IMR-90 (cell line): Measurements from ENCODE around the gene SUV39H2. TPM values are rescaled to one million over a fixed set of nuclear protein-coding genes. Genes with fewer than 3 reads are reported as not detected.

Source experiments
- ATAC-seq: fragments of 200-7000 bp; cut with Tn5 transposase; 2 replicates; pipeline ENCODE4 v1.9.1; 2020; ENCODE audit warnings: low read depth, mild to moderate bottlenecking, moderate library complexity
- BruUV-seq: library from RNA; stranded (reverse); fragments of 400-500 nt; replicated peaks from 2 replicates; lab custom pipeline; 2021; lab: Mats Ljungman, UMichigan
- CTCF ChIA-PET: fragments of 300-600 bp; formaldehyde crosslinking; extraction: SDS; loops from one replicate; lab custom pipeline; 2021; ENCODE audit warnings: antibody characterized with exemption; lab: Yijun Ruan, JAX
- POLR2A ChIA-PET: fragments of 300-600 bp; sonication (Branson Sonifier 250); formaldehyde crosslinking; loops from one replicate; lab custom pipeline; 2022; ENCODE audit warnings: antibody characterized with exemption; ENCODE audit not compliant: unreplicated experiment; lab: Charles Lee
- DNase-seq: peaks from one replicate; pipeline ENCODE4 v3.0.0; 2013
- H2AFZ ChIP-seq: replicated peaks from 2 replicates; pipeline ENCODE3; 2013; ENCODE audit warnings: low read length, mild to moderate bottlenecking; ENCODE audit not compliant: poor library complexity
- H2AK5ac ChIP-seq: 2 replicates; pipeline ENCODE4 v1.6.1; 2013; ENCODE audit warnings: low read depth, low read length, inconsistent platforms
- H2AK9ac ChIP-seq: replicated peaks from 2 replicates; pipeline ENCODE3; 2013; ENCODE audit warnings: mild to moderate bottlenecking, low read depth, low read length, moderate library complexity; ENCODE audit not compliant: poor library complexity
- H2BK120ac ChIP-seq: 2 replicates; pipeline ENCODE4 v1.6.1; 2013; ENCODE audit warnings: low read depth, low read length, inconsistent platforms
- H2BK15ac ChIP-seq: 3 replicates; pipeline ENCODE4 v1.6.1; 2013; ENCODE audit warnings: low read depth, low read length, inconsistent platforms
- H2BK20ac ChIP-seq: 2 replicates; pipeline ENCODE4 v1.6.1; 2013; ENCODE audit warnings: low read depth, mild to moderate bottlenecking, inconsistent platforms, low read length, moderate library complexity
- H2BK5ac ChIP-seq: 2 replicates; pipeline ENCODE4 v1.6.1; 2013; ENCODE audit warnings: mild to moderate bottlenecking, low read depth, low read length, inconsistent platforms; ENCODE audit not compliant: poor library complexity, severe bottlenecking
- H3K14ac ChIP-seq: replicated peaks from 2 replicates; pipeline ENCODE4 v1.6.1; 2013; ENCODE audit warnings: low read depth, low read length, inconsistent platforms
- H3K18ac ChIP-seq: 2 replicates; pipeline ENCODE4 v1.6.1; 2013; ENCODE audit warnings: low read depth, low read length, control low read depth
- H3K23ac ChIP-seq: 2 replicates; pipeline ENCODE4 v1.6.1; 2013; ENCODE audit warnings: low read depth, low read length, inconsistent platforms
- H3K27ac ChIP-seq: 2 replicates; pipeline ENCODE4 v1.5.1; 2013; ENCODE audit warnings: mild to moderate bottlenecking, control low read depth, low read length; ENCODE audit not compliant: insufficient read depth
- H3K27me3 ChIP-seq: 2 replicates; pipeline ENCODE4 v1.6.1; 2013; ENCODE audit warnings: low read length; ENCODE audit not compliant: control insufficient read depth, insufficient read depth
- H3K36me3 ChIP-seq: 2 replicates; pipeline ENCODE4 v1.6.1; 2013; ENCODE audit warnings: low read length, mixed read lengths; ENCODE audit not compliant: control insufficient read depth, insufficient read depth
- H3K4ac ChIP-seq: 2 replicates; pipeline ENCODE4 v1.6.1; 2013; ENCODE audit warnings: low read depth, low read length, inconsistent platforms
- H3K4me1 ChIP-seq: 2 replicates; pipeline ENCODE4 v1.6.1; 2013; ENCODE audit warnings: low read length, mixed read lengths; ENCODE audit not compliant: control insufficient read depth, insufficient read depth
- H3K4me2 ChIP-seq: 2 replicates; pipeline ENCODE4 v1.6.1; 2013; ENCODE audit warnings: low read depth, mild to moderate bottlenecking, control low read depth, low read length, moderate library complexity
- H3K4me3 ChIP-seq: 2 replicates; pipeline ENCODE4 v1.5.1; 2013; ENCODE audit warnings: low read depth, mild to moderate bottlenecking, control low read depth, low read length, moderate library complexity; ENCODE audit not compliant: insufficient read depth
- H3K56ac ChIP-seq: 2 replicates; pipeline ENCODE4 v1.6.1; 2013; ENCODE audit warnings: low read length, inconsistent platforms; ENCODE audit not compliant: insufficient read depth; ENCODE audit errors: extremely low read depth
- H3K79me1 ChIP-seq, 2 experiments: 2 replicates each; pipeline ENCODE4 v1.6.1; 2013; ENCODE audit warnings: low read length in 2 of 2, inconsistent platforms in 1 of 2, low read depth in 1 of 2
- H3K9ac ChIP-seq: 2 replicates; pipeline ENCODE4 v1.6.1; 2013; ENCODE audit warnings: low read depth, low read length, control low read depth
- H3K9me1 ChIP-seq: 2 replicates; pipeline ENCODE4 v1.6.1; 2013; ENCODE audit warnings: low read length, inconsistent platforms; ENCODE audit not compliant: insufficient read depth
- H3K9me3 ChIP-seq: 2 replicates; pipeline ENCODE4 v1.6.1; 2013; ENCODE audit warnings: low read length; ENCODE audit not compliant: control insufficient read depth, insufficient read depth
- H4K20me1 ChIP-seq: 2 replicates; pipeline ENCODE4 v1.6.1; 2013; ENCODE audit warnings: low read length, inconsistent platforms; ENCODE audit not compliant: insufficient read depth
- H4K5ac ChIP-seq: 2 replicates; pipeline ENCODE4 v1.6.1; 2013; ENCODE audit warnings: mild to moderate bottlenecking, low read depth, low read length, control low read depth
- H4K8ac ChIP-seq, 2 experiments: 2 replicates each; pipeline ENCODE4 v1.6.1; 2013; ENCODE audit warnings: low read depth in 2 of 2, low read length in 2 of 2, control low read depth in 1 of 2, inconsistent platforms in 1 of 2
- H4K91ac ChIP-seq: 2 replicates; pipeline ENCODE4 v1.6.1; 2013; ENCODE audit warnings: low read depth, low read length, inconsistent platforms; ENCODE audit not compliant: insufficient read depth
- BHLHE40 ChIP-seq: fragments of 150-350 bp; IDR thresholded peaks from 2 replicates; pipeline ENCODE4 v1.6.1; 2016; ENCODE audit warnings: mild to moderate bottlenecking, low read depth, low read length
- CEBPB ChIP-seq: IDR thresholded peaks from 2 replicates; pipeline ENCODE4 v1.6.1; 2012; ENCODE audit warnings: low read depth, low read length, improper control_type of control experiment
- CHD1 ChIP-seq: IDR thresholded peaks from 2 replicates; pipeline ENCODE4 v1.6.1; 2012; ENCODE audit warnings: low read depth, low read length, improper control_type of control experiment
- CTCF ChIP-seq: conservative IDR thresholded peaks from 2 replicates; pipeline ENCODE4 v1.5.1; 2012; ENCODE audit warnings: mild to moderate bottlenecking, low read depth, low read length, improper control_type of control experiment
- ELK1 ChIP-seq: fragments of 150-350 bp; IDR thresholded peaks from 2 replicates; pipeline ENCODE4 v1.6.1; 2016; ENCODE audit warnings: low read depth, mild to moderate bottlenecking, low read length, moderate library complexity, borderline replicate concordance
- FOS ChIP-seq: fragments of 150-350 bp; IDR thresholded peaks from 2 replicates; pipeline ENCODE4 v1.6.1; 2016; ENCODE audit warnings: low read depth, low read length
- MAFK ChIP-seq: IDR thresholded peaks from 2 replicates; pipeline ENCODE4 v1.6.1; 2012; ENCODE audit warnings: low read depth, low read length, improper control_type of control experiment
- MAZ ChIP-seq: IDR thresholded peaks from 2 replicates; pipeline ENCODE4 v1.6.1; 2012; ENCODE audit warnings: low read depth, mild to moderate bottlenecking, low read length, improper control_type of control experiment, moderate library complexity, borderline replicate concordance
- MXI1 ChIP-seq: IDR thresholded peaks from 2 replicates; pipeline ENCODE4 v1.6.1; 2012; ENCODE audit warnings: low read depth, mild to moderate bottlenecking, low read length, moderate library complexity, borderline replicate concordance
- NFE2L2 ChIP-seq: fragments of 150-350 bp; IDR thresholded peaks from 2 replicates; pipeline ENCODE4 v1.6.1; 2016; ENCODE audit warnings: low read depth, mild to moderate bottlenecking, low read length
- POLR2A ChIP-seq: IDR thresholded peaks from 2 replicates; pipeline ENCODE4 v1.6.1; 2012; ENCODE audit warnings: mild to moderate bottlenecking, low read depth, low read length
- RAD21 ChIP-seq: IDR thresholded peaks from 2 replicates; pipeline ENCODE4 v1.6.1; 2012; ENCODE audit warnings: low read length, improper control_type of control experiment
- RCOR1 ChIP-seq: IDR thresholded peaks from 2 replicates; pipeline ENCODE4 v1.6.1; 2012; ENCODE audit warnings: mild to moderate bottlenecking, low read length, improper control_type of control experiment; ENCODE audit not compliant: insufficient replicate concordance
- RFX5 ChIP-seq: IDR thresholded peaks from 2 replicates; pipeline ENCODE4 v1.8.0; 2012; ENCODE audit warnings: low read depth, mild to moderate bottlenecking, low read length, moderate library complexity
- SMC3 ChIP-seq: fragments of 150-350 bp; IDR thresholded peaks from 2 replicates; pipeline ENCODE4 v1.6.1; 2016; ENCODE audit warnings: low read depth, mild to moderate bottlenecking, antibody characterized with exemption, low read length, moderate library complexity
- USF2 ChIP-seq: fragments of 150-350 bp; IDR thresholded peaks from 2 replicates; pipeline ENCODE4 v1.6.1; 2017; ENCODE audit warnings: mild to moderate bottlenecking, antibody characterized with exemption, low read length, low read depth
- WGBS, 2 experiments: methylation state at CpG; one replicate each; pipeline versions ENCODE4 v1.1.5 to v1.1.7; 2013; ENCODE audit warnings: missing lambda C conversion rate in 2 of 2; ENCODE audit not compliant: insufficient read length in 1 of 2; ENCODE audit errors: extremely low coverage in 2 of 2; 5-methylcytosine and 5-hydroxymethylcytosine counted together
- dilution Hi-C: fragments of 300-500 bp; cut with HindIII; formaldehyde crosslinking; loops from one replicate; pipeline ENCODE4 v1.14.3; 2018; ENCODE audit warnings: low sequenced_read_pairs; ENCODE audit not compliant: unreplicated experiment
- in situ Hi-C: fragments of 300-500 bp; cut with MboI; formaldehyde crosslinking; loops from 3 replicates; pipeline ENCODE4 v1.14.3; 2019; ENCODE audit warnings: low sequenced_read_pairs, inconsistent platforms, mixed read lengths
- intact Hi-C: fragments of 100-400 bp; cut with micrococcal nuclease; formaldehyde crosslinking; loops from 2 replicates; pipeline ENCODE4 v1.10.0; 2022
- polyA plus RNA-seq, 3 experiments: library from polyadenylated mRNA; depleted of rRNA; stranded (reverse); fragments of >200 nt; gene quantifications; 2 replicates each; pipeline ENCODE4 v1.2.3, GENCODE V29; 2012; ENCODE audit warnings: low replicate concordance in 1 of 3
- total RNA-seq: library from RNA; depleted of rRNA; stranded (reverse); fragments of >200 nt; gene quantifications from 2 replicates; pipeline ENCODE4 v1.2.3, GENCODE V29; 2012

SUV39H2 gene
- total and polyA plus RNA-seq, 2 of the 4 experiments (the other 2 are of a cell fraction) = 5.3 to 14.5 TPM

GRCh38 chr10:14947268-14947667, 68.6 kb downstream of the SUV39H2 start:
- H4K91ac ChIP-seq = no peak overlapping the region
- dilution Hi-C loops (no loop called here), in situ Hi-C loops (no loop called here), intact Hi-C loops (no loop called here)
- no peak overlapping the region for H3K4me2 ChIP-seq
- no peak overlapping the region for H2BK15ac ChIP-seq
- H2BK20ac ChIP-seq = no peak overlapping the region
- CTCF ChIA-PET = no interaction called here
- no CpG with 5 or more reads among the region's 1 CpG for WGBS, 2 experiments
- H3K14ac ChIP-seq = no peak overlapping the region
- POLR2A ChIA-PET = no interaction called here
- BruUV-seq = no TSS peak
- no peak overlapping the region for H4K5ac ChIP-seq
- H3K23ac ChIP-seq = no peak overlapping the region
- H2AK5ac ChIP-seq = no peak overlapping the region
- no peaks in the 10 kb centered on the region for H3K27me3 ChIP-seq
- H4K20me1 ChIP-seq = no peaks in the 10 kb centered on the region
- H2AFZ ChIP-seq = no peak overlapping the region
- DNase-seq = no peak
- ATAC-seq = no peak
- H3K79me1 ChIP-seq = peaks cover 46 to 62% of the 10 kb centered on the region in 2 experiments
- no peak overlapping the region for H3K4me3 ChIP-seq
- H3K4ac ChIP-seq = no peak overlapping the region
- H3K4me1 ChIP-seq = no peaks in the 10 kb centered on the region
- H3K9me3 ChIP-seq = no peaks in the 10 kb centered on the region
- TF ChIP-seq NFE2L2 (no peak), RFX5 (no peak), SMC3 (no peak), MAFK (no peak), MXI1 (no peak), USF2 (no peak), CTCF (no peak), RAD21 (no peak), BHLHE40 (no peak), ELK1 (no peak), POLR2A (no peak), CEBPB (no peak), CHD1 (no peak), RCOR1 (no peak), MAZ (no peak), FOS (no peak)
- H3K56ac ChIP-seq = no peak overlapping the region
- no peak overlapping the region for H3K27ac ChIP-seq
- H4K8ac ChIP-seq = no peak overlapping the region
- H3K9ac ChIP-seq = no peak overlapping the region
- no peak overlapping the region for H2BK120ac ChIP-seq
- H2BK5ac ChIP-seq = no peak overlapping the region
- peaks cover 5% of the 10 kb centered on the region for H3K9me1 ChIP-seq
- H3K36me3 ChIP-seq = peaks cover 28% of the 10 kb centered on the region
- H3K18ac ChIP-seq = no peak overlapping the region
- H2AK9ac ChIP-seq = no peak overlapping the region
